OCI-LY7 (cell line): Measurements from ENCODE around the gene SNRPN. TPM values are rescaled to one million over a fixed set of nuclear protein-coding genes. Genes with fewer than 3 reads are reported as not detected.
"Not testable (repeated sequence)": the region's sequence is repeated elsewhere in the genome, so short reads cannot be mapped to it uniquely, and the experiment has no call there.

ENCODE experiments used
- BruUV-seq: library from RNA; stranded (reverse); fragments of 400-500 nt; replicated peaks from 2 replicates; lab custom pipeline; 2021; lab: Mats Ljungman, UMichigan
- CTCF ChIA-PET: fragments of 300-600 bp; sonication (Branson Sonifier 250); formaldehyde crosslinking; loops from one replicate; lab custom pipeline; 2022; ENCODE audit warnings: antibody characterized with exemption; ENCODE audit not compliant: unreplicated experiment; lab: Charles Lee
- POLR2A ChIA-PET: fragments of 300-600 bp; sonication (Branson Sonifier 250); formaldehyde crosslinking; loops from one replicate; lab custom pipeline; 2022; ENCODE audit warnings: antibody characterized with exemption; lab: Charles Lee
- DNase-seq: peaks from one replicate; pipeline ENCODE4 v3.0.0-alpha.2; 2015; ENCODE audit warnings: low spot score
- H2AFZ ChIP-seq: fragments of 200-600 bp; sonication (generic), shearing (Covaris generic); 2 replicates; pipeline ENCODE4 v1.6.1; 2014; ENCODE audit warnings: mild to moderate bottlenecking, antibody characterized with exemption, low read length, moderate library complexity
- H3K27ac ChIP-seq: fragments of 200-600 bp; sonication (generic); 2 replicates; pipeline ENCODE4 v1.5.1; 2014; ENCODE audit warnings: mixed run types, low read depth, mild to moderate bottlenecking, moderate library complexity, low read length, inconsistent platforms; ENCODE audit not compliant: poor library complexity, severe bottlenecking
- H3K36me3 ChIP-seq: fragments of 200-600 bp; sonication (generic); 2 replicates; pipeline ENCODE4 v1.6.1; 2014; ENCODE audit warnings: mild to moderate bottlenecking, antibody characterized with exemption, low read length, moderate library complexity, mixed read lengths; ENCODE audit not compliant: insufficient read depth
- H3K4me1 ChIP-seq: fragments of 200-600 bp; sonication (generic); 2 replicates; pipeline ENCODE4 v1.5.1; 2014; ENCODE audit warnings: mild to moderate bottlenecking, low read length; ENCODE audit not compliant: insufficient read depth, poor library complexity, severe bottlenecking
- H3K4me2 ChIP-seq: fragments of 200-600 bp; sonication (generic); 2 replicates; pipeline ENCODE4 v1.6.1; 2014; ENCODE audit warnings: mild to moderate bottlenecking, low read length
- H3K4me3 ChIP-seq: fragments of 200-600 bp; sonication (generic); 2 replicates; pipeline ENCODE4 v1.5.1; 2014; ENCODE audit warnings: mild to moderate bottlenecking, low read depth, low read length; ENCODE audit not compliant: poor library complexity, severe bottlenecking
- H3K79me2 ChIP-seq: fragments of 200-600 bp; sonication (generic); 2 replicates; pipeline ENCODE4 v1.6.1; 2016; ENCODE audit warnings: low read depth, mild to moderate bottlenecking, low read length, moderate library complexity, mixed read lengths; ENCODE audit not compliant: insufficient read depth
- H3K9me2 ChIP-seq: fragments of 200-600 bp; sonication (generic); 2 replicates; pipeline ENCODE4 v1.6.1; 2016; ENCODE audit warnings: mild to moderate bottlenecking, low read length, mixed read lengths; ENCODE audit not compliant: insufficient read depth
- H3K9me3 ChIP-seq: fragments of 200-600 bp; sonication (generic); 2 replicates; pipeline ENCODE4 v1.6.1; 2014; ENCODE audit warnings: mild to moderate bottlenecking, mixed run types, low read length, mixed read lengths
- H4K20me1 ChIP-seq: fragments of 200-600 bp; sonication (generic); 2 replicates; pipeline ENCODE4 v1.6.1; 2014; ENCODE audit warnings: mild to moderate bottlenecking, antibody characterized with exemption, low read length, moderate library complexity, mixed read lengths; ENCODE audit not compliant: insufficient read depth
- EZH2phosphoT487 ChIP-seq: fragments of 200-600 bp; sonication (generic); IDR thresholded peaks from 2 replicates; pipeline ENCODE4 v1.6.1; 2018; ENCODE audit warnings: low read depth, borderline replicate concordance, mild to moderate bottlenecking, mixed run types, antibody characterized with exemption, low read length, moderate library complexity, mixed read lengths
- intact Hi-C: fragments of 100-400 bp; cut with micrococcal nuclease; formaldehyde crosslinking; loops from one replicate; pipeline ENCODE4 v1.10.0; 2022; ENCODE audit not compliant: unreplicated experiment
- total RNA-seq, 2 experiments: library from RNA; depleted of rRNA in 1 of 2; stranded (reverse); fragments of >200 nt in 1 of 2; shearing (Covaris generic) in 1 of 2; gene quantifications; 2 replicates each; pipeline ENCODE4 v1.2.3, GENCODE V29; 2014 to 2022
- TF ChIP-seq, protein P1 (sequence below): fragments of 200-600 bp; sonication (generic); conservative IDR thresholded peaks from 2 replicates; pipeline ENCODE4 v1.5.1; 2014; ENCODE audit warnings: mild to moderate bottlenecking, antibody characterized with exemption, low read length, moderate library complexity, mixed read lengths

Gene SNRPN
- total RNA-seq, 2 experiments from 2014 or later: 26.8 TPM; not detected in 1

DNA sequence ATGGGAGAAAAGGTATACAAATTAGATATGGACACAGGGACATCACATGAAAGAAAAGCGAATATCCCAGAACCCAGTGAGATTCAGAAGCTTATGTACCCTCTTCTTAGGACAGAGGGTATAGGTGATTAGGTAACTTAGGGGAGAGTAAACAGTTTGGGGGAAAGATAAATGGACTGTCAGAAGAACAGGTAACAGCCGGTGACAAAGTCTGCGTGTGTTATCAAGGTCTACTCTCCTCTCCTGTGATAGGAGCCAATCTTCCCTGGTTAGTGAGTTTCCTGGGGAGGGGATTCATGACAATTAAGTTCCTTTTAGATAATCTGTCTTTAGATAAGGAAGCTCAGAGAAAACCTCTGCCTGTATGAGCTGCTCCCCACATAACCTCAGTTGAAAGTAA is 30.6 kb upstream of the SNRPN start:
- Histone ChIP-seq H2AFZ (no peak overlapping the region), H3K9me3 (no peaks in the 10 kb centered on the region), H3K27ac (no peak overlapping the region), H3K4me1 (no peaks in the 10 kb centered on the region), H3K9me2 (no peaks in the 10 kb centered on the region), H3K4me2 (no peak overlapping the region), H3K79me2 (no peaks in the 10 kb centered on the region), H4K20me1 (no peaks in the 10 kb centered on the region), H3K36me3 (no peaks in the 10 kb centered on the region), H3K4me3 (no peak overlapping the region)
- no TSS peak for BruUV-seq
- intact Hi-C loops: no loop called here
- ChIA-PET CTCF (no interaction called here), POLR2A (interaction anchor here (0.5 to 0.7 kb wide), 2 partner anchors 9 to 683 kb away, joined by 3 read pairs; no protein-coding TSS in a partner anchor)
- DNase-seq: no peak
- TF ChIP-seq, protein P1, sequence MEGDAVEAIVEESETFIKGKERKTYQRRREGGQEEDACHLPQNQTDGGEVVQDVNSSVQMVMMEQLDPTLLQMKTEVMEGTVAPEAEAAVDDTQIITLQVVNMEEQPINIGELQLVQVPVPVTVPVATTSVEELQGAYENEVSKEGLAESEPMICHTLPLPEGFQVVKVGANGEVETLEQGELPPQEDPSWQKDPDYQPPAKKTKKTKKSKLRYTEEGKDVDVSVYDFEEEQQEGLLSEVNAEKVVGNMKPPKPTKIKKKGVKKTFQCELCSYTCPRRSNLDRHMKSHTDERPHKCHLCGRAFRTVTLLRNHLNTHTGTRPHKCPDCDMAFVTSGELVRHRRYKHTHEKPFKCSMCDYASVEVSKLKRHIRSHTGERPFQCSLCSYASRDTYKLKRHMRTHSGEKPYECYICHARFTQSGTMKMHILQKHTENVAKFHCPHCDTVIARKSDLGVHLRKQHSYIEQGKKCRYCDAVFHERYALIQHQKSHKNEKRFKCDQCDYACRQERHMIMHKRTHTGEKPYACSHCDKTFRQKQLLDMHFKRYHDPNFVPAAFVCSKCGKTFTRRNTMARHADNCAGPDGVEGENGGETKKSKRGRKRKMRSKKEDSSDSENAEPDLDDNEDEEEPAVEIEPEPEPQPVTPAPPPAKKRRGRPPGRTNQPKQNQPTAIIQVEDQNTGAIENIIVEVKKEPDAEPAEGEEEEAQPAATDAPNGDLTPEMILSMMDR: no peak
- no peak for TF ChIP-seq EZH2phosphoT487

DNA sequence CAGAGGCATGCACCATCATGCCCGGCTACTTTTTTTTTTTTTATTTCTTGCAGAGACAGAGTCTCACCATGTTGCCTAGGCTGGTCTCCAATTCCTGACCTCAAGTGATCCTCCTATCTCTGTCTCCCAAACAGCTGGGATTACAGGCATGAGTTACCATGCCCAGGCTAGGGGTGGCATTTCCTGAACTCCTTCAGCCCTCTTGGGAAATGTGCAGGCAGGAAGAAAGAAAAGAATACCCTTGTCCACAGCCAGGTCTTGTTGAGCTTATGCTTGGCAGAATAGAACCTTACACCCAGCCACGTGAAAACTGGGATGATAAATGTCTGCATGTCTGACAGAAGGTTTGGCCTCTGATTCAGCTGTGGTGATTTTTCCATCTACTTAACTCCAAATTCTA is 30.2 kb upstream of the SNRPN start:
- H3K4me2 ChIP-seq: no peak overlapping the region
- intact Hi-C loops: no loop called here
- H3K9me3 ChIP-seq: no peaks in the 10 kb centered on the region

DNA sequence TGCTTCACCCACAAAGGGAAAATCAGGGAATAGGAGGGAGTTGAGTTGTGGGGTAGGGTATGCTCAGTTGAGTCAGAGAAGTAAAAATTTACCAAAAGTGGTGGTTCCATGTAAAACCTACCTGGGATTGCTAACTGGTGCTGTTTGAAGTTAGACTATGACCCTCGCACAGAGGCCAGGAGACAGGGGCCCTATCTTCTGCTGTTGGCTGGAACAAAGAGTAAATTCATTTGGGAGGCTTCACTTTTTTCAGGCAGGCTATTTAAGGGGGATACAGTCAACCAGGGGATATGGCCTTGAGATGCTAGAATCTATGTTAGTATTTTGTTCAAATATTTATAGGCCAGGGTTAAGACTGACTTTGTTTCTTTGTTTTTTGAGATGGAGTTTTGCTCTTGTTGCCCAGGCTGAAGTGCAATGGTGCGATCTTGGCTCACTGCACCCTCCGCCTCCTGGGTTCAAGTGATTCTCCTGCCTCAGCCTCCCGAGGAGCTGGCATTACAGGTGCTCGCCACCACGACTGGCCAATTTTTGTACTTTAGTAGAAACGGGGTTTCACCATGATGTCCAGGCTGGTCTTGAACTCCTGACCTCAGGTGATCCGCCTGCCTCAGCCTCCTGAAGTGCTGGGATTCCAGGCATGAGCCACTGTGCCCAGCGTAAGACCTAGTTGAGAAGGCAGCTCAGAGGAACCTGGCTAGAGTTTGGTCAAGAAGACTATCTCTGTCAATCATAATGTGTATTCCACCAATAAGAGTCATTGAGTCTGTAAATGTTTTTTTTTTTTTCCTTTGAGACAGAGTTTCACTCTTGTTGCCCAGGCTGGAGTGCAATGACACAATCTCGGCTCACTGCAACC is 22.7 kb upstream of the SNRPN start:
- CTCF ChIA-PET, H3K79me2 ChIP-seq, H3K4me2 ChIP-seq, H3K4me1 ChIP-seq, H4K20me1 ChIP-seq, H3K36me3 ChIP-seq, BruUV-seq, H3K9me2 ChIP-seq, H3K9me3 ChIP-seq, DNase-seq, H2AFZ ChIP-seq, intact Hi-C loops, H3K4me3 ChIP-seq, H3K27ac ChIP-seq: not testable (repeated sequence)
- POLR2A ChIA-PET: interaction anchor here (0.7 kb wide), 1 partner anchor 8 kb away, joined by 3 read pairs; no protein-coding TSS in a partner anchor

More for the DNA sequence above, 30.2 kb upstream of the SNRPN start:
- H3K9me2 ChIP-seq: no peaks in the 10 kb centered on the region
- no peaks in the 10 kb centered on the region for H3K79me2 ChIP-seq
- no peaks in the 10 kb centered on the region for H3K4me1 ChIP-seq
- H3K4me3 ChIP-seq: no peak overlapping the region
- POLR2A ChIA-PET: interaction anchor here (0.7 to 0.8 kb wide), 2 partner anchors 683 to 956 kb away, joined by 3 read pairs; no protein-coding TSS in a partner anchor
- H2AFZ ChIP-seq: no peak overlapping the region
- no peaks in the 10 kb centered on the region for H3K36me3 ChIP-seq
- H4K20me1 ChIP-seq: no peaks in the 10 kb centered on the region
- no TSS peak for BruUV-seq
- no peak overlapping the region for H3K27ac ChIP-seq
- CTCF ChIA-PET: no interaction called here
- DNase-seq: no peak
- no peak for TF ChIP-seq EZH2phosphoT487
- TF ChIP-seq, protein P1: no peak
